Caco-2 (cell line): ENCODE data around the gene ELOVL7. TPM values are rescaled to one million over a fixed set of nuclear protein-coding genes. Genes with fewer than 3 reads are reported as not detected.

ENCODE experiments used
- BruUV-seq: library from RNA; stranded (reverse); fragments of 400-500 nt; replicated peaks from 2 replicates; lab custom pipeline; 2021; lab: Mats Ljungman, UMichigan
- CTCF ChIA-PET: fragments of 300-600 bp; sonication (Branson Sonifier 250); formaldehyde crosslinking; loops from one replicate; lab custom pipeline; 2022; ENCODE audit warnings: antibody characterized with exemption; lab: Charles Lee
- POLR2A ChIA-PET: fragments of 300-600 bp; sonication (Branson Sonifier 250); formaldehyde crosslinking; loops from one replicate; lab custom pipeline; 2022; ENCODE audit warnings: antibody characterized with exemption; lab: Charles Lee
- DNase-seq, 2 experiments: peaks; one replicate each; pipeline versions ENCODE4 v3.0.0 to v3.0.0-alpha.2; 2020 to 2022
- H3K27me3 ChIP-seq: replicated peaks from 2 replicates; pipeline ENCODE4 v1.6.0; 2011; ENCODE audit warnings: low read length; ENCODE audit not compliant: control insufficient read depth, insufficient read depth
- H3K36me3 ChIP-seq: 2 replicates; pipeline ENCODE4 v1.5.1; 2011; ENCODE audit warnings: low read length; ENCODE audit not compliant: control insufficient read depth, insufficient read depth
- H3K4me1 ChIP-seq: fragments of 250-450 bp; sonication (Bioruptor Pico); 2 replicates; pipeline ENCODE4 v1.5.1; 2020; ENCODE audit warnings: mild to moderate bottlenecking
- H3K4me3 ChIP-seq: 2 replicates; pipeline ENCODE4 v1.5.1; 2011; ENCODE audit warnings: low read depth, mild to moderate bottlenecking, control low read depth, low read length
- H3K9me3 ChIP-seq: fragments of 250-450 bp; sonication (Bioruptor Pico); 2 replicates; pipeline ENCODE4 v1.5.1; 2020; ENCODE audit warnings: mild to moderate bottlenecking, moderate library complexity
- H3K27ac Mint-ChIP-seq: one replicate; pipeline ENCODE4 v1.8.0; 2022; ENCODE audit warnings: mixed read lengths; ENCODE audit not compliant: unreplicated experiment
- H3K27me3 Mint-ChIP-seq: one replicate; pipeline ENCODE4 v1.8.0; 2022; ENCODE audit warnings: mixed read lengths; ENCODE audit not compliant: insufficient read depth, unreplicated experiment
- H3K36me3 Mint-ChIP-seq: one replicate; pipeline ENCODE4 v1.8.0; 2022; ENCODE audit warnings: mild to moderate bottlenecking, mixed read lengths; ENCODE audit not compliant: insufficient read depth, unreplicated experiment
- H3K4me1 Mint-ChIP-seq: one replicate; pipeline ENCODE4 v1.8.0; 2022; ENCODE audit warnings: low read depth, mixed read lengths; ENCODE audit not compliant: unreplicated experiment
- H3K4me3 Mint-ChIP-seq: one replicate; pipeline ENCODE4 v1.8.0; 2022; ENCODE audit warnings: mild to moderate bottlenecking, moderate library complexity, mixed read lengths; ENCODE audit not compliant: unreplicated experiment
- H3K9me3 Mint-ChIP-seq: one replicate; pipeline ENCODE4 v1.8.0; 2022; ENCODE audit warnings: mixed read lengths; ENCODE audit not compliant: unreplicated experiment
- intact Hi-C: fragments of 100-400 bp; cut with micrococcal nuclease; formaldehyde crosslinking; loops from one replicate; pipeline ENCODE4 v1.10.0; 2022; ENCODE audit not compliant: unreplicated experiment
- total RNA-seq: library from RNA; stranded (reverse); gene quantifications from 2 replicates; pipeline ENCODE4 v1.2.3, GENCODE V29; 2022
- TF ChIP-seq, protein P1 (sequence below), 2 experiments: fragments of 200-600 bp in 1 of 2; IDR thresholded peaks; 1 replicate in 1 of 2; 2 replicates in 1 of 2; pipeline versions ENCODE4 v1.5.1 to v1.8.0; 2011 to 2022; ENCODE audit warnings: antibody characterized with exemption in 1 of 2, control low read depth in 1 of 2, inconsistent platforms in 1 of 2, low read depth in 1 of 2, low read length in 1 of 2, mild to moderate bottlenecking in 1 of 2, moderate library complexity in 1 of 2; ENCODE audit not compliant: insufficient read depth in 1 of 2, severe bottlenecking in 1 of 2, unreplicated experiment in 1 of 2

The ELOVL7 gene
- total RNA-seq, 1 experiment from 2014 or later = 16.4 TPM

DNA sequence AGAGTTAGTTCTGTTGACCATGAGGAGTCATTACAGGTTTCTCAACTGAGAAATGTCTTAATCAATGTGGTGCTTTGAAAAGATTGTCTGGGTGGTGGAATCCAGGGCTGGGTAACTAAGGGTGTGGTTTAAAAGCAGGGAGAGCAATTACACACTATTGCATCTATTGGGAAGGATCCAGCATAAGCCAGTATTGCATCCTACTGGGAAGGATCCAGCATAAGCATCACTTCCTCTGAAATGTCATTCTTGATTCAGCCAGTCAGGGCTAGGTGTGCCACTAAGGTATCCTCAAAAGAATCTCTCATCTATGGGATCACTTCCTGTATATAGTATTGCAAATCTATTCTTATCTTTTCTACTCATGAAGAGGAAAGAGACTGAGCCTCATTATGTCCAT is 38.6 kb downstream of the ELOVL7 start:
- no peak for DNase-seq
- Mint-ChIP-seq H3K4me3 (no peak overlapping the region), H3K9me3 (no peaks in the 10 kb centered on the region), H3K36me3 (no peaks in the 10 kb centered on the region), H3K27me3 (no peaks in the 10 kb centered on the region), H3K4me1 (peaks cover 10% of the 10 kb centered on the region), H3K27ac (no peak overlapping the region)
- ChIA-PET POLR2A (no interaction called here), CTCF (no interaction called here)
- TF ChIP-seq, protein P1, sequence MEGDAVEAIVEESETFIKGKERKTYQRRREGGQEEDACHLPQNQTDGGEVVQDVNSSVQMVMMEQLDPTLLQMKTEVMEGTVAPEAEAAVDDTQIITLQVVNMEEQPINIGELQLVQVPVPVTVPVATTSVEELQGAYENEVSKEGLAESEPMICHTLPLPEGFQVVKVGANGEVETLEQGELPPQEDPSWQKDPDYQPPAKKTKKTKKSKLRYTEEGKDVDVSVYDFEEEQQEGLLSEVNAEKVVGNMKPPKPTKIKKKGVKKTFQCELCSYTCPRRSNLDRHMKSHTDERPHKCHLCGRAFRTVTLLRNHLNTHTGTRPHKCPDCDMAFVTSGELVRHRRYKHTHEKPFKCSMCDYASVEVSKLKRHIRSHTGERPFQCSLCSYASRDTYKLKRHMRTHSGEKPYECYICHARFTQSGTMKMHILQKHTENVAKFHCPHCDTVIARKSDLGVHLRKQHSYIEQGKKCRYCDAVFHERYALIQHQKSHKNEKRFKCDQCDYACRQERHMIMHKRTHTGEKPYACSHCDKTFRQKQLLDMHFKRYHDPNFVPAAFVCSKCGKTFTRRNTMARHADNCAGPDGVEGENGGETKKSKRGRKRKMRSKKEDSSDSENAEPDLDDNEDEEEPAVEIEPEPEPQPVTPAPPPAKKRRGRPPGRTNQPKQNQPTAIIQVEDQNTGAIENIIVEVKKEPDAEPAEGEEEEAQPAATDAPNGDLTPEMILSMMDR (IDR thresholded peaks at IDR 0.05; ENCODE audit: insufficient read depth in 1 of 2, low read depth in 1 of 2, low read length in 1 of 2, severe bottlenecking in 1 of 2, unreplicated experiment in 1 of 2) = no peak
- Histone ChIP-seq H3K36me3 (no peaks in the 10 kb centered on the region), H3K27me3 (no peaks in the 10 kb centered on the region), H3K9me3 (no peaks in the 10 kb centered on the region), H3K4me3 (no peak overlapping the region), H3K4me1 (peaks cover 12% of the 10 kb centered on the region)
- intact Hi-C loops = no loop called here
- BruUV-seq = no TSS peak

DNA sequence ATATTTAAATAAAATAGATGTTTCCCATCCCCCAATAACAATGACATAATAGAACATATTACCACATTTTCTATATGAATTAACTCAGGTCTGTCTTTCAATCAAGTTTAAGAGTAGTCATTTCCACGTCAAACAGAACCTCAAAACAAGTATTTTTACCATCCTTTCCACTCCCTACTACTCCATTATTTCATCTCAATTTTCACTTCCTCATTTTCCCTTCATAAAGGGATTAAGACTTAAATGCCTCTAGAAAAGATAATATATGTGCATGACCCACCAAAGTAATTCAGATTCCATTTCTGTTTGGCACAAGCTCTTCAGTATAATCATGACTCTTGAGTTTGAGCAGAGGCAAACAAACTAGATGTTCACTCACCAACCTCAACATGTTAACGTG is 40.4 kb downstream of the ELOVL7 start:
- Mint-ChIP-seq H3K27ac (no peak overlapping the region), H3K4me1 (no peaks in the 10 kb centered on the region), H3K36me3 (no peaks in the 10 kb centered on the region), H3K9me3 (no peaks in the 10 kb centered on the region), H3K27me3 (no peaks in the 10 kb centered on the region), H3K4me3 (no peak overlapping the region)
- Histone ChIP-seq H3K4me1 (no peaks in the 10 kb centered on the region), H3K36me3 (no peaks in the 10 kb centered on the region), H3K27me3 (no peaks in the 10 kb centered on the region), H3K4me3 (no peak overlapping the region), H3K9me3 (no peaks in the 10 kb centered on the region)
- ChIA-PET CTCF (no interaction called here), POLR2A (no interaction called here)
- no TSS peak for BruUV-seq
- TF ChIP-seq, protein P1 (IDR thresholded peaks at IDR 0.05; ENCODE audit: insufficient read depth in 1 of 2, low read depth in 1 of 2, low read length in 1 of 2, severe bottlenecking in 1 of 2, unreplicated experiment in 1 of 2) = no peak
- intact Hi-C loops = no loop called here
- no peak for DNase-seq

DNA sequence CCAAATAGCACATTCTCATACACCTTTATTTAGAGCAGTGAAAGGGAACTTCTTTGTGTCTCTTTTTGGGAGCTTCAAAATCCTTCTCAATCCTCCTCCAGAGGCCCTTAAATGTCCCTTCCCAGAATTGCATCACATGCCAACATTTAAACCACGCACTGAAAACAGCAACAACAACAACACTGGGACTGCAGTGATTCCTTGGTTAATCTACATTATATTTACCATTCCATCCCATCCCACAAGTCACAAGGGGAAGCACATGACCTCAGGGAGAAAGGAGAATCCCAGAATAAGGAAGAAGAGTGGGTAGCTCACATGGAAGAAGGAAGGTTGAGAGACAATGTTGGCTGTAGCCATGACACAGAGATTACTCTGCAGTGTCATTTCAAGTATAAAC is 41.1 kb downstream of the ELOVL7 start:
- Mint-ChIP-seq H3K9me3 (no peaks in the 10 kb centered on the region), H3K27me3 (no peaks in the 10 kb centered on the region), H3K4me1 (no peaks in the 10 kb centered on the region), H3K4me3 (no peak overlapping the region), H3K27ac (no peak overlapping the region), H3K36me3 (no peaks in the 10 kb centered on the region)
- Histone ChIP-seq H3K4me3 (no peak overlapping the region), H3K9me3 (no peaks in the 10 kb centered on the region), H3K4me1 (no peaks in the 10 kb centered on the region), H3K36me3 (no peaks in the 10 kb centered on the region), H3K27me3 (no peaks in the 10 kb centered on the region)
- intact Hi-C loops = no loop called here
- TF ChIP-seq, protein P1 (IDR thresholded peaks at IDR 0.05; ENCODE audit: insufficient read depth in 1 of 2, low read depth in 1 of 2, low read length in 1 of 2, severe bottlenecking in 1 of 2, unreplicated experiment in 1 of 2) = no peak
- no peak for DNase-seq
- CTCF ChIA-PET = no interaction called here
- no TSS peak for BruUV-seq
- POLR2A ChIA-PET = no interaction called here
